Osteocyte (in vitro differentiated cells): ENCODE data around the gene DRC3. TPM values are rescaled to one million over a fixed set of nuclear protein-coding genes. Genes with fewer than 3 reads are reported as not detected.

Experiments
- DNase-seq: peaks from one replicate; pipeline ENCODE4 v3.0.0; 2021; ENCODE audit warnings: mixed read lengths; ENCODE audit not compliant: unreplicated experiment; ENCODE audit errors: extremely low spot score
- H3K27ac Mint-ChIP-seq: one replicate; pipeline ENCODE4 v1.8.0; 2021; ENCODE audit warnings: mild to moderate bottlenecking, mixed read lengths; ENCODE audit not compliant: unreplicated experiment
- H3K27me3 Mint-ChIP-seq: one replicate; pipeline ENCODE4 v1.8.0; 2021; ENCODE audit warnings: mixed read lengths; ENCODE audit not compliant: unreplicated experiment
- H3K36me3 Mint-ChIP-seq: one replicate; pipeline ENCODE4 v1.8.0; 2021; ENCODE audit warnings: mixed read lengths; ENCODE audit not compliant: unreplicated experiment
- H3K4me1 Mint-ChIP-seq: one replicate; pipeline ENCODE4 v1.8.0; 2021; ENCODE audit warnings: mixed read lengths; ENCODE audit not compliant: unreplicated experiment
- H3K4me3 Mint-ChIP-seq: one replicate; pipeline ENCODE4 v1.8.0; 2021; ENCODE audit warnings: mild to moderate bottlenecking, moderate library complexity, mixed read lengths; ENCODE audit not compliant: unreplicated experiment
- H3K9me3 Mint-ChIP-seq: one replicate; pipeline ENCODE4 v1.8.0; 2021; ENCODE audit warnings: mixed read lengths; ENCODE audit not compliant: unreplicated experiment
- total RNA-seq: library from RNA; stranded (reverse); gene quantifications from 2 replicates; pipeline ENCODE4 v1.2.1, GENCODE V29; 2021
- TF ChIP-seq, protein P1 (sequence below): fragments of 200-600 bp; sonication (generic); IDR thresholded peaks from 2 replicates; pipeline ENCODE4 v1.5.0; 2021; ENCODE audit warnings: antibody characterized with exemption, mild to moderate bottlenecking, moderate library complexity

The DRC3 gene
- total RNA-seq, 1 donor from 2014 or later = 2.1 TPM

DNA sequence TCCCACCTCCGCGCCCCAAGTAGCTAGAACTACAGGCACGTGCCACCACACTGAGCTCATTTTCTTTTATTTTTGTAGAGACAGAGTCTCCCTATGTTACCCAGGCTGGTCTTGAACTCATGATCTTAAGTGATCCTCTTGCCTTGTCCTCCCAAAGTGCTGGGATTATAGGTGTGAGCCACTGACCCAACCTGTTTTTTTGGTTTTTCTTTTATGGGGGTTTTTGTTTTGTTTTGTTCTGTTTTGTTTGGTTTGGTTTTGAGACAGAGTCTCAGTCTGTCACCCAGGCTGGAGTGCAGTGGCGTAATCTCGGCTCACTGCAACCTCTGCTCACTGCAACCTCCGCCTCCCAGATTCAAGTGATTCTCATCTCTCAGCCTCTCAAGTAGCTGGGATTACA, 82.9 kb downstream of the DRC3 start:
- Mint-ChIP-seq H3K27me3 (no peaks in the 10 kb centered on the region), H3K9me3 (no peaks in the 10 kb centered on the region), H3K27ac (no peak overlapping the region), H3K36me3 (peaks cover 43% of the 10 kb centered on the region), H3K4me3 (no peak overlapping the region), H3K4me1 (no peaks in the 10 kb centered on the region)
- TF ChIP-seq, protein P1, sequence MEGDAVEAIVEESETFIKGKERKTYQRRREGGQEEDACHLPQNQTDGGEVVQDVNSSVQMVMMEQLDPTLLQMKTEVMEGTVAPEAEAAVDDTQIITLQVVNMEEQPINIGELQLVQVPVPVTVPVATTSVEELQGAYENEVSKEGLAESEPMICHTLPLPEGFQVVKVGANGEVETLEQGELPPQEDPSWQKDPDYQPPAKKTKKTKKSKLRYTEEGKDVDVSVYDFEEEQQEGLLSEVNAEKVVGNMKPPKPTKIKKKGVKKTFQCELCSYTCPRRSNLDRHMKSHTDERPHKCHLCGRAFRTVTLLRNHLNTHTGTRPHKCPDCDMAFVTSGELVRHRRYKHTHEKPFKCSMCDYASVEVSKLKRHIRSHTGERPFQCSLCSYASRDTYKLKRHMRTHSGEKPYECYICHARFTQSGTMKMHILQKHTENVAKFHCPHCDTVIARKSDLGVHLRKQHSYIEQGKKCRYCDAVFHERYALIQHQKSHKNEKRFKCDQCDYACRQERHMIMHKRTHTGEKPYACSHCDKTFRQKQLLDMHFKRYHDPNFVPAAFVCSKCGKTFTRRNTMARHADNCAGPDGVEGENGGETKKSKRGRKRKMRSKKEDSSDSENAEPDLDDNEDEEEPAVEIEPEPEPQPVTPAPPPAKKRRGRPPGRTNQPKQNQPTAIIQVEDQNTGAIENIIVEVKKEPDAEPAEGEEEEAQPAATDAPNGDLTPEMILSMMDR = no peak
- no peak for DNase-seq

- no peaks in the 10 kb centered on the region for H3K9me3 Mint-ChIP-seq
- no peak overlapping the region for H3K4me3 Mint-ChIP-seq
- H3K4me1 Mint-ChIP-seq = no peaks in the 10 kb centered on the region
- no peak overlapping the region for H3K27ac Mint-ChIP-seq
- peaks cover 43% of the 10 kb centered on the region for H3K36me3 Mint-ChIP-seq
- TF ChIP-seq, protein P1 = no peak
- no peak for DNase-seq
- H3K27me3 Mint-ChIP-seq = no peaks in the 10 kb centered on the region
Measured at GRCh38 chr17:18056214-18056613, 83.6 kb downstream of the DRC3 start.

DNA sequence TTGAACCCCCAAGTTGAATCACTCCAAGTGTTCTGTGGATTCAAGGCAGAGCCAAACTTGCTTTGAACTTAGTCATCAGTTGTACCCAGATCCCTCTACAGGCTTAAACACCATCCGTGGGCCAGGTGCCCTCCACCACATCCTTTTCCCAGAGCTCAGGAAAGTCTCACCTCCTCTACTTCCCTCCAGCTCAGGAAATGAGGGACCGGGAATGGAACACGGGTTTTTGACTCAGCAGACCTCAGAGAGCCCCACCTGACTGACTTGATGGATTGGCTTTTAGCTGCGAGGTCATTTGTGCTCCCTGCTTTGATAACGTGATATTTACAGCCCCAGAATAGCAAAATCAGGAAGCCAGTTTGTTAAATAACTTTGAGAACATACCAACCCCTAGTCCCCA, 86.6 kb downstream of the DRC3 start:
- TF ChIP-seq, protein P1 = no peak
- Mint-ChIP-seq H3K27ac (no peak overlapping the region), H3K27me3 (no peaks in the 10 kb centered on the region), H3K9me3 (no peaks in the 10 kb centered on the region), H3K36me3 (peaks cover 47% of the 10 kb centered on the region), H3K4me1 (no peaks in the 10 kb centered on the region), H3K4me3 (no peak overlapping the region)
- DNase-seq = no peak

DNA sequence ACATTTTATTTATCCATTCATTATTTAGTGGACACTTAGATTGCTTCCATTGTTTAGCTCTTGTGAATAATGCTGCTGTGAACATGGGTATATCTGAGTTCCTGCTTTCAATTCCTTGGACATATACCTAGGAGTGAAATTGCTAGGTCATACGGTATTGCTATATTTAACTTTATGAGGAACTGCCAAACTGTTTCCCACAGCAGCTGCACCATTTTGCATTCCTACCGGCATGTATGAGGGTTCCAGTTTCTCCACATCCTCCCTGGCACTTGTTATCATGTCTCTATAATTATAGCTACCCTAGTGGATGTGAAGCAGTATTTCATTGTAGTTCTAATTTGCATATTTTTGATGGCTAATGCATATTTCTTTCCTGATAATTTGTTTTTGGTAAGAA, 91.4 kb downstream of the DRC3 start:
- DNase-seq = no peak
- H3K4me3 Mint-ChIP-seq = no peak overlapping the region
- no peaks in the 10 kb centered on the region for H3K27me3 Mint-ChIP-seq
- no peak overlapping the region for H3K27ac Mint-ChIP-seq
- no peaks in the 10 kb centered on the region for H3K4me1 Mint-ChIP-seq
- peaks cover 34% of the 10 kb centered on the region for H3K36me3 Mint-ChIP-seq
- no peaks in the 10 kb centered on the region for H3K9me3 Mint-ChIP-seq
- TF ChIP-seq, protein P1 = no peak

DNA sequence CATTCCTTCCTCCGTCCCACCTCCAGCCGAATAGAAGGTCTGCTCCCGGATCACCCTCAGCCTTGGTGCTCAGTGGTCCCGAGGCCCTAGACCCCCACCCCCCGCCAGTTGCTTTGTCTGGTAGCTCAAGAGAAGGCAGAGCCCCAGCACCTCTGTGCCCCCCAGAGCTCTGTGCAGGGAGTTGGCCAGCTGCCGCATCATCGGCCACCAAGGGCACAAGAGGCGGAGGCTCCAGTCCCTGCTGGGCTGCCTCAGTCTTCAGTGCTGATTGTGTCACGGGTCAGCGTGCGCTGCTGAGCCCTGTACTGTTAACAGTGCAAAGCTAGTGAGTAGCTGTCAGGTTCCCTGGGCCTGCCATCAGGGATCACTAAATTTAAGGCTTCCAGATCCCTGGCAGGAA, 92.9 kb downstream of the DRC3 start:
- H3K27me3 Mint-ChIP-seq = no peaks in the 10 kb centered on the region
- no peak for DNase-seq
- peaks cover 28% of the 10 kb centered on the region for H3K36me3 Mint-ChIP-seq
- peaks cover 5% of the 10 kb centered on the region for H3K4me1 Mint-ChIP-seq
- TF ChIP-seq, protein P1 = no peak
- no peak overlapping the region for H3K4me3 Mint-ChIP-seq
- H3K27ac Mint-ChIP-seq = no peak overlapping the region
- H3K9me3 Mint-ChIP-seq = no peaks in the 10 kb centered on the region

Other genes starting within 250 kb of the DRC3 start
- gene SREBF1, start 135.9 kb upstream of the DRC3 start, total RNA-seq = 78.0 and 86.9 TPM in 2 replicates
- 69.7 and 69.8 TPM in 2 replicates for gene TOM1L2, start 462 bp upstream of the DRC3 start, total RNA-seq
- 21.8 and 26.6 TPM in 2 replicates for gene ATPAF2, start 66.3 kb downstream of the DRC3 start, total RNA-seq
- 9.2 and 12.9 TPM in 2 replicates for gene GID4, start 66.5 kb downstream of the DRC3 start, total RNA-seq
- gene DRG2, start 115.1 kb downstream of the DRC3 start, total RNA-seq = 40.8 and 41.2 TPM in 2 replicates
- 0.21 and 0.37 TPM in 2 replicates for gene MYO15A, start 135.9 kb downstream of the DRC3 start, total RNA-seq
- gene ALKBH5, start 211.0 kb downstream of the DRC3 start, total RNA-seq = 89.4 and 95.9 TPM in 2 replicates